KMS-11 (cell line): Measurements from ENCODE around the gene DGKG.
A peak's percentile ranks its signal among the peaks of the same experiment; 100 is the strongest.

ENCODE experiments used
- H2AFZ ChIP-seq: fragments of 200-600 bp; sonication (generic); 2 replicates; pipeline ENCODE4 v1.6.1; 2016; ENCODE audit warnings: antibody characterized with exemption, mixed run types, low read depth
- H3K27ac ChIP-seq: fragments of 200-600 bp; sonication (generic); 2 replicates; pipeline ENCODE4 v1.6.1; 2016; ENCODE audit warnings: mild to moderate bottlenecking, mixed run types
- H3K27me3 ChIP-seq: fragments of 200-600 bp; sonication (generic); 2 replicates; pipeline ENCODE4 v1.6.1; 2017; ENCODE audit warnings: mild to moderate bottlenecking, low read depth, mixed run types, moderate library complexity; ENCODE audit not compliant: insufficient read depth
- H3K36me3 ChIP-seq: fragments of 200-600 bp; sonication (generic); 2 replicates; pipeline ENCODE4 v1.6.1; 2017; ENCODE audit warnings: mild to moderate bottlenecking, mixed run types; ENCODE audit not compliant: insufficient read depth
- H3K4me1 ChIP-seq: fragments of 200-600 bp; sonication (generic); 2 replicates; pipeline ENCODE4 v1.6.1; 2016; ENCODE audit warnings: mild to moderate bottlenecking, low read depth, mixed run types; ENCODE audit not compliant: poor library complexity, severe bottlenecking
- H3K4me2 ChIP-seq: fragments of 200-600 bp; sonication (generic); 2 replicates; pipeline ENCODE4 v1.7.0; 2016; ENCODE audit warnings: mild to moderate bottlenecking, mixed run types
- H3K4me3 ChIP-seq: fragments of 200-600 bp; sonication (generic); IDR thresholded peaks from 2 replicates; pipeline ENCODE4 v1.6.1; 2017; ENCODE audit warnings: low read depth, low read length, mixed read lengths; ENCODE audit not compliant: insufficient read depth
- H3K79me2 ChIP-seq: fragments of 200-600 bp; sonication (generic); 2 replicates; pipeline ENCODE4 v1.6.1; 2016; ENCODE audit warnings: low read depth, mixed run types; ENCODE audit not compliant: insufficient read depth
- H3K9ac ChIP-seq: fragments of 200-600 bp; sonication (generic); 2 replicates; pipeline ENCODE4 v1.6.1; 2016; ENCODE audit warnings: mild to moderate bottlenecking, mixed run types
- H4K20me1 ChIP-seq: fragments of 200-600 bp; sonication (generic); 2 replicates; pipeline ENCODE4 v1.6.1; 2016; ENCODE audit warnings: mild to moderate bottlenecking, mixed run types; ENCODE audit not compliant: insufficient read depth
- CTCF ChIP-seq: fragments of 200-600 bp; sonication (generic); conservative IDR thresholded peaks from 2 replicates; pipeline ENCODE4 v1.6.1; 2017; ENCODE audit warnings: low read depth, mild to moderate bottlenecking, antibody characterized with exemption, low read length, moderate library complexity, mixed read lengths

The DGKG gene

GRCh38 chr3:186385856-186386602 lies 24.0 kb upstream of the DGKG start:
- no peak for TF ChIP-seq CTCF
- Histone ChIP-seq H3K4me1 (peaks cover 21% of the 10 kb centered on the region), H4K20me1 (no peaks in the 10 kb centered on the region), H3K9ac (no peak overlapping the region), H3K36me3 (no peaks in the 10 kb centered on the region), H3K27ac (no peak overlapping the region), H2AFZ (no peak overlapping the region), H3K79me2 (no peaks in the 10 kb centered on the region), H3K27me3 (no peaks in the 10 kb centered on the region), H3K4me2 (no peak overlapping the region), H3K4me3 (no peak overlapping the region)

- Histone ChIP-seq H3K27me3 (no peaks in the 10 kb centered on the region), H2AFZ (no peak overlapping the region), H3K4me1 (peaks cover 21% of the 10 kb centered on the region), H4K20me1 (no peaks in the 10 kb centered on the region), H3K9ac (no peak overlapping the region), H3K36me3 (no peaks in the 10 kb centered on the region), H3K4me2 (no peak overlapping the region), H3K4me3 (no peak overlapping the region), H3K27ac (no peak overlapping the region), H3K79me2 (no peaks in the 10 kb centered on the region)
- no peak for TF ChIP-seq CTCF
These were observed 21.3 kb upstream of the DGKG start for GRCh38 chr3:186383026-186383993.

- Histone ChIP-seq H3K27me3 (no peaks in the 10 kb centered on the region), H3K4me2 (peak overlapping the region; percentile 70), H4K20me1 (no peaks in the 10 kb centered on the region), H3K79me2 (no peaks in the 10 kb centered on the region), H3K36me3 (no peaks in the 10 kb centered on the region), H3K27ac (no peak overlapping the region; the same call in 1 of the 2 replicates), H3K9ac (no peak overlapping the region), H3K4me1 (peaks cover 21% of the 10 kb centered on the region), H2AFZ (peak overlapping the region; percentile 2; the same call in 1 of the 2 replicates), H3K4me3 (no peak overlapping the region)
- no peak for TF ChIP-seq CTCF
These were observed 20.3 kb upstream of the DGKG start for GRCh38 chr3:186382217-186382885.

- no peaks in the 10 kb centered on the region for H3K27me3 ChIP-seq
- H3K36me3 ChIP-seq, result no peaks in the 10 kb centered on the region
- H3K4me3 ChIP-seq, result no peak overlapping the region
- no peak overlapping the region; the same call in 1 of the 2 replicates for H3K27ac ChIP-seq
- no peaks in the 10 kb centered on the region for H3K79me2 ChIP-seq
- no peaks in the 10 kb centered on the region for H4K20me1 ChIP-seq
- no peak for TF ChIP-seq CTCF
- peak overlapping the region; percentile 70 for H3K4me2 ChIP-seq
- no peak overlapping the region for H3K9ac ChIP-seq
- H2AFZ ChIP-seq, result peak overlapping the region; percentile 2; the same call in 1 of the 2 replicates
- peaks cover 21% of the 10 kb centered on the region for H3K4me1 ChIP-seq
These were observed 19.6 kb upstream of the DGKG start for GRCh38 chr3:186381424-186382216.
